GM19193 (cell line): ENCODE measurements around the gene FTCD.

Experiments used
- POLR2A ChIP-seq: IDR thresholded peaks from 4 replicates; pipeline ENCODE4 v1.6.1; 2011; ENCODE audit not compliant: insufficient read depth, insufficient read length; ENCODE audit errors: extremely low read depth

FTCD gene

GRCh38 chr21:46159841-46160656 is 4.7 kb upstream of the FTCD start:
- no peak for TF ChIP-seq POLR2A

GRCh38 chr21:46159390-46159789 is 4.0 kb upstream of the FTCD start:
- TF ChIP-seq POLR2A = no peak

GRCh38 chr21:46158666-46159300 is 3.4 kb upstream of the FTCD start:
- no peak for TF ChIP-seq POLR2A

GRCh38 chr21:46157987-46158451 is 2.6 kb upstream of the FTCD start:
- TF ChIP-seq POLR2A = no peak

DNA sequence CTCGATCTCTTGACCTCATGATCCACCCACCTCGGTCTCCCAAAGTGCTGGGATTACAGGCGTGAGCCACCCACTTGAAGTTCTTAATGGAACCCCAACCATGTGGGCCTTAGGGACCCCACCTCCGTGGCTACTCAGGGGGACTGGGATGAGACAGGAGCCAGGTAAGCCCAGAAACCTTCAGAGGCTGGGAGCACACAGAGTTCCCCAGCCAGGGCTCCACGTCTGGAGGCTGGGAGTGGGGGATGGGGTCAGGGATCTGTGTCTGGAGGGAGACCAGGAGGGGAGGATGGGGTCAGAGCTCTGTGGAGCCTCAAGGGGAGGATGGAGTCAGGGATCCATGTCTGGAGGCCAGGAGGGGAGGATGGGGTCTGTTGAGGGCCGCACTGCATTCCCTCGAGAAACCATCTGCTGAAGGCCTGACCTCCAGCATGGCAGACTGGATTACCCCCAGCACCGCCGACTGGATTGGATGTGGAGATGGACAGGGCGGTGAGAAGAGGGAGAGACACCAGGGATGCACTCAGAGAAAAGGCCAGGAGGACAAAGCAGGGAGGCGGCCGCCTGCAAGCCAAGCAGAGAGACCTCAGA is 2.1 kb upstream of the FTCD start:
- TF ChIP-seq POLR2A = no peak

DNA sequence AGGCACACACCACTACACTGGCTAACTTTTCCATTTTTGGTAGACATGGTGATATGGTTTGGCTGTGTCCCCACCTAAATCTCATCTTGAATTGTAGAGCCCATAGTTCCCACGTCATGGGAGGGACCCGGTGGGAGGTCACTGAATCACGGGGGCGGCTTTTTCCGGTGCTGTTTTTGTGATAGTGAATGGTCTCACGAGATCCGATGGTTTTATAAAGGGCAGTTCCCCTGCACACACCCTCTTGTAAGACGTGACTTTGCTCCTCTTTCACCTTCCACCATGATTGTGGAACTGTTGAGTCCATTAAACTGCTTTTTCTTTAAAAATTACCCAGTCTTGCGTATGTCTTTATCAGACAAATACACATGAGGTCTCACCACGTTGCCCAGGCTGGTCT is 1.3 kb upstream of the FTCD start:
- no peak for TF ChIP-seq POLR2A

GRCh38 chr21:46156378-46156645 is 933 bp upstream of the FTCD start:
- TF ChIP-seq POLR2A = no peak

- TF ChIP-seq POLR2A = no peak
Observed at GRCh38 chr21:46154955-46155513, 345 bp downstream of the FTCD start.

- TF ChIP-seq POLR2A = no peak
Observed at GRCh38 chr21:46154155-46154954, 1.0 kb downstream of the FTCD start.

GRCh38 chr21:46153247-46154154 is 1.9 kb downstream of the FTCD start:
- TF ChIP-seq POLR2A = no peak

DNA sequence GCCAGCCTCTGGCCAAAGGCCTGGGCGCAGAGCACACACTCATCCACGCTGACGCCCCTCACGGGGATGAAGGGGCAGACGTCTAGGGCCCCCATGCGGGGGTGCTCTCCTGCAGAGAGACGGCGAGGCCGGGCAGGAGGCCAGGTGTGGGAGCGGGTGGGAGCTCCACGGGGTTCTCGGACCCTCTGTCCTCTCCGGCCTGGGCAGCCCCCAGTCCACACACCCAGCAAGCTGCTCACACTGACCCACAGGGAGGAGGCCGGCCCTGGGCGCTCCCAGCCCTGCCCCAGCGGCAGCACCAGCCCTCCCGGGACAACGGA is 2.5 kb downstream of the FTCD start:
- no peak for TF ChIP-seq POLR2A

GRCh38 chr21:46151989-46152926 is 3.1 kb downstream of the FTCD start:
- TF ChIP-seq POLR2A = no peak
